Stimulated activated CD4-positive, alpha-beta T cell treated with anti-CD3 and anti-CD28 coated beads, TNF-alpha, amount 100 ng/mL, for 4 hours (primary cell): Measurements from ENCODE around the gene CARHSP1.
A peak's percentile ranks its signal among the peaks of the same experiment; 100 is the strongest.
"Not testable (repeated sequence)": the region's sequence is repeated elsewhere in the genome, so short reads cannot be mapped to it uniquely, and the experiment has no call there.

Experiments
- DNase-seq, 3 experiments: peaks; one replicate each; pipeline ENCODE4 v3.0.0-alpha.2; 2020; ENCODE audit warnings: low read depth in 3 of 3

CARHSP1 gene

DNA sequence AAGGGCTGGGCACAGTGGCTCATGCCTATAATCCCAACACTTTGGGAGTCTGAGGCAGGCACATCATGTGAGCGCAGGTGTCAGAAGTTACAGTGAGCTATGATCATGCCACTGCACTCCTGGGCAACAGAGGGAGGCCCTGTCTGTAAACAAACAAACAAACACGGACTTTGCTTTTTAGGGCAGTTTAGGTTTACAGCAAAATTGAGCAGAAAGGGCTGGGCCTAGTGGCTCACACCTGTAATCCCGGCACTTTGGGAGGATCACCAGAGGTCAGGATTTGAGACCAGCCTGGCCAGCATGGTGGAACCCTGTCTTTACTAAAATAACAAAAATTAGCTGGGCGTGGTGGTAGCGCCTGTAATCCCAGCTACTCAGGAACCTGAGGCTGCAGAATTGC lies 3.3 kb upstream of the CARHSP1 start:
- DNase-seq: no peak

DNA sequence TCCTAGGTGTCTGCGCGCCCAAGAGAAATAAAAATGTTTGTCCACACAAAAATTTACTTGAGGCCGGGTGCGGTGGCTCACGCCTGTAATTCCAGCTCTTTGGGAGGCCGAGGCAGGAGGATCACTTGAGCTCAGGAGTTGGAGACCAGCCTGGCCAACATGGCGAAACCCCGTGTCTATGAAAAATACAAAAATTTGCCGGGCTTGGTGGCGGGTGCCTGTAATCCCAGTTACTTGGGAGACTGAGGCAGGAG lies 1.1 kb upstream of the CARHSP1 start:
- not testable (repeated sequence) for DNase-seq

DNA sequence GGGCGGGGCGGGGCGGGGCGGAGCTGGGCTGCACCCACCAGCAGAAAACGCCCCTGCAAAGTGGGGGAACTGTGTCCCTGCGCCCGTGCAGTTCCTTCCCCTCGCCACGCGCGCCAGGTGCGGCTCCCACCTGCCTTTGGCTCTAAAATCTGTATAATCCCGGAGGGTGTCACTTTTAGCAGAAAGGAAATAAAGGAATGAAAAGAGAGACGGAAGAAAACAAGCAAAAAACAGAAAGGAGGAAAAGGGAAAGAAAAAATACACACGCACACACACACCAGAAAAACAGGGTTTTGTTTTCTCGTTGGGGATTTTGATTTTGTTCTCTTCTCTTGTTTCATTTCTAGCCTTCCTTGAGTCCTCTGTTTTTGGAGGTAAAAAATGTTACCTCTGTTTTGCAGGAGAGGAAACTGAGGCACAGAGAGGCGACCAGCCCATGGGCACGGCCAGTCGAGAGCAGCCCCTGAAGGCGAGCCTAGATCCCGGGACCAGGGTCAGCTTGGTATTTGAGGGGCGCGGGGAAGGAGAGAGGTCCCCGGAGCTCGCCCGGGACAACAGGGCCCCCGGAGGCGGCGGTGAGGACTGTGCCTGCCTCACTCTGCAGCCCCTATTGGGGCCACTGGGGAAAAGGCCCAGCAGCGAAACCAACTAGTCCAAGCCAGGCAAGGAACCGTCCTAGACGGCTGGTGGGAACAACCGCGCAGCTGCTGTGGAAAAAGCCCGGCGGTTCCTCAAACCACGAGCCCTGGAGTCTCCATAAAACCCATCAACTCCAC lies 594 bp upstream of the CARHSP1 start:
- no peak for DNase-seq

DNA sequence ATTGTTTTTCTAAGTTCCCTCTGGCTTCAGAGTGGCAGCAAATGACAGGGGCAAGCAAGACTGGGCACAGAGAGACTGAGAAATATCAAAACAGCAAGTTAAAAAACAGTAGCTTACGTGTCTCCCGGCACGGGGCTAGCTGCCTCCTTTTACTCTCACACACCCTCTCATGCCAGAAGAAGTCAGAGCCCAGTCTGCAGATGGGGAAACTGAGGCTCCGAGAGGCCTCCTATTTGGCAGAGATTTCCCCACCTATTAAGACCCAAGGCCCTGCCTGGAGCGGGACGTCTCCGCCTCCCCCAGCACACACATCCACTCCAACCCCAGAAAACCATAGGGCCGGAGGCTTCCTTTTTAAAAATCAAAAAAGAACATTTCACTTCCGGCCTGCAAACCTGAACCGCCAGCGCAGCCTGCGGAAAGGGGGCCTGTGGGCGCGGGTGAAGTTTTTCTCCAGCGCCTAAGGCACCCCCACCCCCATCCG lies 832 bp downstream of the CARHSP1 start:
- DNase-seq: peak in 1 of 3 experiments; percentile 26

DNA sequence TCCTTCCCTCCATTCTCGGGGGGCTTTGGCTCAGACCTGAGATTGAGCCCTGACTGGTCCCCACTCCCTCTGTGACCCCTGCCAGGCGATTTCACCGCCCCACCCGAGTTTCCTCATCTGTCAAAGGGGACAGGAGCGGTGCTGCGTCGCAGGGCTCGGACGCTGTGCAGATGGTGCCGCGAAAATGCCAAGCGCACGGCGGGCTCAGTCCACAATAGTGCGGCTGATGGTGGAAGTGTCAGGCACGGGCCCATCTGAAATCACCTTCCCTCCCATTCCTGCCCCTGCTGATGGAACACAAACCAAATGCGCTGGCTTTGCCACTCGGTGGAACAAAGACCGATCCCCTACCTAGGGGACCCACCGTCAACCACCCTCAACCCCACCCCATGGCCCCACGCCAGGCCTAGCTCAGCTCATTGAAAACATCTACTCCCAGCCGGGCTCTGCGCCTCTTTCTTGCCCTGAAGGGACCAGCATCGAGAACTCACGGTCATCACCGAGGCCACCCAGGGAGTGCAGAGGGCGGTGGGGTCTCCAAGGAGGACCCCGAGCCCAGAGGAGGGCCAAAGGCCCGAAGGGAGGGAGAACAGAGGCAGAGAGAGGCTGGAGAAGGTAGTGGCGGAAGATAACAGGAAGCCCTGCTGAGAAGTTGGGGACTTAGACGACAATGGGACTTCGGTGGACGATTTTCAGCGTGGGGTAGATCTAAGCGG lies 1.4 kb downstream of the CARHSP1 start:
- no peak for DNase-seq

DNA sequence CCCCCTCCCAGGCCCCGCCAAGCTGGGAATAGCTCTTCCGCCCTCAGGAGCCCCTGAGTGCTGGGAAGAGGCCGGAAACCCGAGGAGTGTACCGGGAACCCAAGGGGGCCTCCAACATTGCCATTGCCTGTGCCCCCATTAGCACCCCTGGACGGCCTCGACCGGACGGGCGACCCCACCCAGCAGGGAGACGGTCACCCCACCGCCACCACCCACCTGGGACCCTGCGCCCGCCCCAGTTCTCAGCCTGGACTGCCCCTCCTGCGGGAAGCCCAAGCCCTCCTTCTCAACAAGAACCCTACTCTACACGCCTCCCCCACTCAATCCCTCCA lies 2.0 kb downstream of the CARHSP1 start:
- no peak for DNase-seq

DNA sequence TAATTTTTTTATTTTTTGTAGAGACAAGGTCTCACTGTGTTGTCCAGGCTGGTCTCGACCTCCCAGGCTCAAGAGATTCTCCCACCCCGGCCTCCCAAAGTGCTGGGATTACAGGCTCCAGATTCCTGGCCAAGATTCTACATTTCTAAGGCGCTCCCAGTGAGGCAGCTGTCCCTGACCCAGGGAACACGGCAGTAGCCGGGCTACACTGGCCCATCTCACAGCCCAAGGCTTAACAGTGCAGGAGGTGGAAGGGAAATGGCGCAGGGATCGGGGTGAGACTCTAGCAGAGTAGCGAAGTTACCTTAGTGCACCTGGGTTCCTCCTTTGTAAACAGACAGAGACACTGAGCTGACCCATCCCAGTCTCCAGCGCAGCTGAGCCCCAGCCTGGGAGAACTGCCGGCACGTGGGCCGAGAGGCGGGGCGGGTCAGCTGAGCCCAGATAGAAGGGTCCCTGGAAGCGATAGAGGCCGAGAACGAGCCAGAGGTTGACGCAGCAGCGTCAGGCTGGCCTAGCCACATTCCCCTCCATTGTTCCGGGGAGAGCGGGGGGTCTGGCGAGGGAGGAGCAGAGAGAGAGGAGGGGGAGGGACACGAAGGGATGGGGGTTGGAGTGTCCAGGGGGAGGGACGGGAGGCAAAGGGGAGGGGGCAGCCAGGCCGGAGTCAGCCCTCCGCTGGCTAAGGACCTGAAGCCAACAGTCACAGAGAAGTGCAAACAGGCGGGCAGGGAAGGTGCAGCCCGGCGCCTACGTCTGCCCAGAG lies 2.5 kb downstream of the CARHSP1 start:
- no peak for DNase-seq

DNA sequence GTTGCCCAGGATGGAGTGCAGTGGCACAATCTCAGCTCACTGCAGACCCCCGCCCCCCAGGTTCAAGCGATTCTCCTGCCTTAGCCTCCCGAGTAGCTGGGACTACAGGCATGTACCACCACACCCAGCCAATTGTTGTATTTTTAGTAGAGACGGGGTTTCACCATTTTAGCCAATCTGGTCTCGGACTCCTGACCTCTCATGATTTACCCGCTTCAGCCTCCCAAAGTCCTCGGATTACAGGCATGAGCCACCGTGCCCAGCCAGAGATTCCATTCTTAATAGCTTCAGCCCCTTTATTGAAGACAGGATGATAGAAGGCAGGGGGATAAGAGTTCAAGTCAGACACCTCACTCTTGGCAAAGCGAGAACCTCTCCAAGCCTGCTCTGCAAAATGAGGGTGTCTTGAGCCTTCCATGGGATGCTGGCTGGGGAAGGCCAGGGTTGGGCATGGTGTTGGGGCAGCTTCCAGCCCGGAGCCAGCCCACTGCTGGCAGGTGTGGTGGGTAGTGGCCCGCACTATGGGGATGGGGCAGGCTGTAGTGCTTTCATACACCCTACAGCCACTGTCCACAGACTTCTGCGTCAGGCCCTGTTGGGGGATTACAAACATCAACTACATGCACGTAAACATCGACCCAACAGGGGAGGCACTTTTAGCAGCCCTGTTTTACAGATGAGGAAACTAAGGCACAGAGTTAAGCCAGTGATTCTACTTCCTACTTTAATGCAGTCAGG lies 3.5 kb downstream of the CARHSP1 start:
- DNase-seq: no peak

DNA sequence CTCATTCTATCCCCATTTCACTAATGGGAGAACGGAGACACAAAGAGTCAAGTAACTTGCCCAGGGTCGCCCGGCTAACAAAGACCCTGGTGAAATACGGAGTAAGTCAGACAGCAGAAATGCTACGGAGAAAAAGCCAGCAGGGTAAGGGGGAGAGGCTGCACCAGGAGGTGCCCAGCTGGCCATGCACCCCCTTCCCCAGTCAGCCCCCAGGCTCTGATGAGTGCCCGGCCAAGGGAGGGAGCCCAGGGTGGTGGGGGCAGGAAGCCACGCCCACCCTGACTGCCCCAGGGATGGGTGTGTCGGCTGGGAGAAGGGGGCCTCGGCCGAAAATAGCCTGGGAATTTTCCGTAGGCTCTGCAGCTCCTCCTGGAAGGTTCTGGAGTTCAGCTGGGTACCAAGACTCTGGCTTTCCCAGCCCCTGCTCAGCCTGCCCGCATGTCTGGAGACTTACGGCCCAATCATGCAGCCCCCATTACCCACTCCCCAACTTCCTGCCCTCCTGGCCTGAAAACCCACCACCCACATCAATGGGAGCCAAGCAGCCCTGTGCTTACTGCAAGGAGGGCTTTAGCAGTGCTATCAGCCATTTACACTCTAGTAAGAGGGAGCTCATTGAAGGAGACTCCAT lies 4.2 kb downstream of the CARHSP1 start:
- DNase-seq: no peak

DNA sequence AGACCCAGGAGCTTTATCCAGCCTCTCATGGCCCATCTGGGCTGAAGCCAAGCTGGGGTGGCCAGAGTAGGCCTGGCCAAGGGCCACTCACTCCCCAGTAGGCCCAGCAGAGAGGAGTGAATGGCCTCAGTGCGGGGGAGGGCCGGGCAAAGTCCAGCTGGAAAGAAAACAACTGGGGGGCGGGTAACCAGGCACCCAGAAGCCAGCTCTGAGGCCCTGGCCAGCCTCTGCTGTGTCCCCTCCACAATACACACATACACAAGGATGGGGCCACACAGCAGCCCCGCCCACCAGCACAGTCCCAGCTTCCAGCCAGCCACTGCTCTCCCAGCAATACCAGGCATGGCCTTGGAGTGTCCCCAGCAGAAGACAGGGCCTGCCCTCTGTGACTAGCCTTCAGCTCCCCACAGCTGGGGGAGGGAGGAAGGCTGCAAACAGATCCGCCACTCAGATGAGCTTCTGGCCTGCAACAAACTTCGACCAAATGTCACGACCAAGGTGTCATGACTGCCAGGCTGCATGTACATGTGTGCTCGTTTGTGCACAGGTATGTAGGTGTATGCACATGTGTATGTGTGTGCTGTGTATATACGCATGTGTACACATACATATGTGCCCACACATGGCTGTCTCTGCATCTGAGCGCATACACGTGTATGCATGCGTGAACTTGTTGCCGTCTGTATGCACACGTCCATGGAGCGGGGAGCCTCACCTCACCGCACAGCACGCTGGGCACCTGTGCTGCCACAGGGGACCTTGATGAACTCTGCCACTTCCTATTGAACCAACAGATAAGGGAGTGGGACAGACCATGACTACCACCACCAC lies 5.0 kb downstream of the CARHSP1 start:
- DNase-seq: no peak

DNA sequence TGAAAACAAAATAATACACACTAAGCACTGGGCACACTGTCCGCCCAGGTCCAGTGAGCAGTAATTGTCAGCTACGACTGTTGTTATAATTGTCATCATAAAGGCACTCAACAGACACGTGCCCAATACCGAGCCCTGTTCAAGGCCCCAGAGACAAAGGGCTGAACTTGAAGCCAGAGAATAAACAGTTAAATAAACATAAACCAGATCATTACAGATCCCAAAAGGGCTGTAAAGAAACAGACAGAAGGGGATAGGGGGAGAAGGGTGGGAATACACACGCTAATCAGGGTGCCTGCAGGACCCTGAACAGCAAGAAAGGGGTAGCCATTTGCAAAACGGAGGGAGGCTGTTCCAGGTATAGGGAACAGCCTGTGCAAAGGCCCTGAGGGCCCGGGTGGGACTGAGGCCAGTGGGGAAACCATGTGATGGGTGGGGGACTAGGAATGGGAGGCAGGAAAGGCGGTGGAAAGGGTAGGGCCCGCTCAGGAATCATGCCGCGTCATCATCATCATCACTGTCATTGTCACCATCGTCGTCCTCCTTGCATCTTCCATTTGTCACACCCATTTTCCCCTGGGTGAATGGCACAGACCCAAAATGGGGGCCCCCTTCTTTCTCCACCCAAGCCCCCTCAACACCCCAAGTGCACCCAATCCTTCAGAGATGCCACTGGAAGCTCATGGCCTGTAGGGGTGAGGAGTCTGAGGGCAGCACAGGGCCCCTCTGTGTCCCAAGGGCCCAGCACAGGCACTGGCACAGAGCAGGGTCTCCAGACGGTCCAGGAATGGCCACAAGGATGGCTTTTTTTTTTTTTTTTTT lies 6.3 kb downstream of the CARHSP1 start:
- DNase-seq: no peak

DNA sequence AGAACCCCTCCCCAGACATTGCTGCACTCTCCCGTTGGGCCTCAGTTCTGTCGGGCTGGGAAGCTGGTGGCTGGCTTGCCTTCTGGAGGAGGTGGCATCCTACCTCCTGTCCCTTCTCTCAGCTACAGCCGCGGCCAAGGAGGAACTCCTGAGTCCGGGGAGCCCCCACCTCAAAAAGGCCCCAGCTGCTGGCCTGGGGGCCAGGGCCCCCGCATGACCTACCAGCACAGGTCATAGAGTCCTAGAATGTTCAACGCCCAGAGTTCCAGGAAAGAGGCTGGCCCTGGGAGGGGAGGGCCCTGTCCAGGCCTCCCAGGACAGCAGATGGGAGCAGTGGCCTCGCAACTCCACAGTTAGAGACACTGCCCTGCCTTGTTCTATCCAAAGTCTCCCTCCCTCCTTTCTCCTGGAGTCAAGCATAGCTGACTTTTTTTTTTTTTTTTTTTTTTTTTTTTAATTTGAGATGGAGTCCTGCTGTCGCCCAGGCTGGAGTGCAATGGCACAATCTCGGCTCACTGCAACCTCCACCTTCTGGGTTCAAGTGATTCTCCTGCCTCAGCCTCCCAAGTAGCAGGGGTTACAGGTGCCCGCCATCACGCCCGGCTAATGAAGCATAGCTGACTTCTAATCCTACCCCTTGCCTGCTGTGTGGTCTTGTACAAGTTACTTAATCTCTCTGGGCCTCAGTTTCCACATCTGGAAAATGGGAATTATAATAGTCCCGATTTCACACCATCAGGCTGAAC lies 7.1 kb downstream of the CARHSP1 start:
- DNase-seq: no peak

DNA sequence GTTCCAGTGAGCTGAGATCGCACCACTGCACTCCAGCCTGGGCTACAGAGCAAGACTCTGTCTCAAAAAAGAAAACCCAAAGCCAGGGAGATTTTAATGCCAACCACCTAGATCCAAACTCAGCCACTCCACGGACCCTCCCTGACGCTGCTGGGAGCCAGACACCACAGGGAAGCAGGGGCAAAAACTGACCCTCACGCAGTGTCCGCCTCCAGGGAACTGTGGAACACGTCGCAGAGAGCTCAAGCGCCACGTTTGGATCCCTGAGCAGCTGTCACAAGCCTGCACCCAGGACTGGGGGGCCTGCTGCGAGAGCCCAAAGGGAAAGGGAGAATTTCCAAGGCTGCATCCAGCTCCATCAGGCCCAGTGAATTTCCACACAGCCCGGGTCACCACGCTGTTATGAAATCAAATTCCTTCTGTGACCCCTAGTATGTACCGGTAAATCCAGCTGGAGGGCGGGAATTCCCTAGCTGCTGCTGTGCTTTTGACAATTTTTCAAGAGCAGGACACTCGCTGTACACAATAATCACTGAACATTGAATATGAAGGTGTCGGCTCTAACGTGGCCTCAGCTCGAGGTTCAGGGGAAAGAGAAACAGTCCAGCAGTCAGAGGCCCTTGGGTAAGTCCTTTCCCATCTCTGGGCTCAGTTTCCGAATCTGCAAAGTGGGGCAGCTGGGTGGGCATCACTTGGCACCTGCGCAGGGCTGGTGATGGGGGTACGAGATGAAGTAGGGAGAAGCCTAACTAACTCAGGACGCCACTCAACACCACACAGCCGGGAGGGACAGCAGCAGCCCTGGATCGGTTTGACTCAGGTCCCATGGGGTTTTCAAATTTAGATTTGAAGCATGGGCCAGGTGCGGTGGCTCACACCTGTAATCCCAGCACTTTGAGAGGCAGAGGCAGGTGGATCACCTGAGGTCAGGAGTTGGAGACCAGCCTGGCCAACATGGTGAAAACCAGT lies 8.6 kb downstream of the CARHSP1 start:
- DNase-seq: no peak

DNA sequence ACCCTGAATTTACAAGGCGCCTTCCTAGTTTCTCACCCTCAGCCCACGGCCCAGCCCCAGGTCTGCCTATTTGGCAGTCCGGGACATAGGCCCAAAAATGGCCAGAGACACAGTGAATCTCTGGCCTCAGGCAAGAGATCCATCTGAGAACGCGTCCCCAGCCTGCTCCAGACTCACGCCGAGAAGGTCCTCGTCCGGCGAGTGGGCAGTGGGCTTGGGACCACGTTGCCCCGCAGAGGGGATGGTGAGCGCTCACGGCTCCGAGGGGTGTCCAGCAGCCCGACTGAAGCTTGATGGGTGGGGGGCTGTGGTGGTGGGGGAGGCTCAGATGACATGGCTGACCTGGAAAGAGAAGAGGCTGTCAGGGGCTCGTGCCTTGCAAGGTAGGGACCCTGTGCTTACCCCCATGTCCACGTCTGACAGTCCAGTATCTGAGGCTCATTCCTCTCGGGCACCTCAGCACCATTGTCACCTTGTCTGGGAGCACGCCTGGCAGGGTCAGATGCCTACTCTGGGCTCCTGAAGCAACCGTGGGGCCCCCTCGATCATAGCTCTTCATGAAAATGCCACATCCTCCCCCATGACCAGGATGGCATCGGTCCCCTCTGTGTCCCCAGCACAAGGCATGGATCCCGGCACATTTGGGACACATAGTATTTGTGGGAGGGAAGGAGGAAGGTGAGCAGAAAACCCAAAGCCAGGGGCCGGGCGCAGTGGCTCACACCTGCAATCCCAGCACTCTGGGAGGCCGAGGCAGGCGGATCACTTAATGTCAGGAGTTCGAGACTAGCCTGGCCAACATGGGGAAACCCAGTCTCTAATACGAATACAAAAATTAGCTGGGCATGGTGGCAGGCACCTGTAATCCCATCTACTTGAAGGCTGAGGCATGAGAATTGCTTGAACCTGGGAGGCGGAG lies 9.6 kb downstream of the CARHSP1 start:
- no peak for DNase-seq

DNA sequence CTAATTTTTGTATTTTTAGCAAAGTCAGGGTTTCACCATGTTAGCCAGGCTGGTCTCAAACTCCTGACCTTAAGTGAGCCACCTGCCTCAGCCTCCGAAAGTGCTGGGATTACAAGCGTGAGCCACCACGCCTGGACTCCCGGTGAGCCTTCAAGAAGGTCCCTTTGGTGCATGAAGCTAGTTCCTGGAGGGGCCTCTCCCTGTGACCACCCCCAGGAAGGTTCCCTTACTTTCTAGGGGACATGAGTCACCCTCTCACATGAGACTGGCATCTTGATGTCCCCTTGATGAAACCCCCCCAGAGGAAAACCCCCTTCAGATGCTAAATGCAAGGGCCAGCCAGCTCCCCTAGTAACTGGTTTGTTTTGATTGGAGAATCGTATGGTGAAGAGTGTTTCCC lies 12.8 kb downstream of the CARHSP1 start:
- no peak for DNase-seq

DNA sequence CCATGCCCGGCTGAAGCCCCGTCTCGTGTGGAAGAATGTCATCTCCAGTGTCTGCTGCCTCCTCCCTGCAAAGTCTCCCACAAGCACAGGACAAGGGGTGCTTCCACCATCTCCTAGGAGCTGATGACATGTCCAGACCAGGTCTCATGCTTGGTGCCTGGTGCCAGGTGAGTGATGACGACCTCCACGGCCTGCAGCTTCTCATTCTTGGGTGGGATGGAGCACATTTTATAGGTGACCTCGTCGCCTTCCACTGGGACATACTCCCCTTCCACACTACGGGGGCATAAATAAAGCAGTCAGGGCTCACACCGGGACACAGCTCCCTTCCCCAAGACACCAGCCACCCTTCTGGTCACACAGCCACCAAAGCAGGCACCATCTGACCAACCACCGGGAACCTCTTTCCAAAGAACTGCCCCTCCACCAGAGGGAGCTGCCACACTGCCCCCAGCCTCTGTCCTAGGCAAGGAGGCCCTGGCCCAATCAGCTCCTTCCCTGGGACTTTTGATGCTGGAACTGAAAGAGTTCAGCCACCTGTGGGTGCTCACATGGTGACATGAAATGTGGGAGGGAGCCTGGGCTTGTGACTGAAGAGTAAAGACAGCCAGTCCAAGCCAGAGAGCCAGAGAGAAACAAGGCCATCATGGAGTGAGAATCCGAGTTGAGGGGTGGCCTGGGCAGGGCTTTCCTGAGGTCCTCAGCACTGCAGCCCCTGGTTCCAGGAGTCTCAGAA lies 13.6 kb downstream of the CARHSP1 start:
- DNase-seq: no peak
